Activated naive CD4-positive, alpha-beta T cell treated with anti-CD3 and anti-CD28 coated beads, Interleukin-2, amount 50 U/mL, for 72 hours (primary cell): Measurements from ENCODE around the gene HACD2. TPM values are rescaled to one million over a fixed set of nuclear protein-coding genes. Genes with fewer than 3 reads are reported as not detected.

Experiments used
- ATAC-seq, 2 donors: fragments of 150-1000 bp; cut with Tn5 transposase; 2 replicates each; pipeline ENCODE4 v1.10.0; 2021; ENCODE audit warnings: mild to moderate bottlenecking in 2 of 2, moderate library complexity in 2 of 2
- DNase-seq, 2 donors: peaks; one replicate each; pipeline ENCODE4 v3.0.0; 2021 to 2022; ENCODE audit warnings: low spot score in 2 of 2
- H3K27ac Mint-ChIP-seq, 2 donors: one replicate each; pipeline ENCODE4 v1.8.0; 2022; ENCODE audit warnings: mild to moderate bottlenecking in 2 of 2, mixed read lengths in 2 of 2
- H3K36me3 Mint-ChIP-seq, 2 donors: one replicate each; pipeline ENCODE4 v1.8.0; 2022; ENCODE audit warnings: mixed read lengths in 2 of 2
- H3K9me3 Mint-ChIP-seq, 2 donors: one replicate each; pipeline ENCODE4 v1.8.0; 2022; ENCODE audit warnings: mixed read lengths in 2 of 2
- total RNA-seq, 2 donors: library from RNA; stranded (reverse); gene quantifications; one replicate each; pipeline ENCODE4 v1.2.3, GENCODE V29; 2022

HACD2 gene
- total RNA-seq, 2 donors from 2014 or later: 21.7 to 25.5 TPM

DNA sequence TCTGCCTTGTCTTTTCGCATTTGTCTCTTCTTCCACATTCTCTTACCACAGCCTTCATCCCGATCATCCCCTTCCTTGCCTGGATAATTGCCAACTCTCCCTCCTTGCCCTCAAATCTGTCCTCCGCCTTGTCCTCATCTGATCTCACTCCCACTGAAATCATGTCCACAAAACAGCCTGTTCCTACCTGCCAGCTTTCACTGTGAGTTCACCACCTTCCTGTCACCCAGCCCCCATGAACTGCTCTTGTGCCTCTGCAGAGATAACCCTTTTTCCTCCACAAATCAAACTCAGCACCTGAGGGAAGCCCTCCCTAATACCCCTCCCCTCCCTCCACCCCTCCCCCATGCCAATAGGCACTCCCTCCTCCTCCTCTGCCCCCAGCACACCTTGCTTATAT, 131.2 kb downstream of the HACD2 start:
- DNase-seq (no peak), ATAC-seq (no peak)
- Mint-ChIP-seq H3K9me3 (no peaks in the 10 kb centered on the region), H3K36me3 (no peaks in the 10 kb centered on the region), H3K27ac (no peak overlapping the region)

DNA sequence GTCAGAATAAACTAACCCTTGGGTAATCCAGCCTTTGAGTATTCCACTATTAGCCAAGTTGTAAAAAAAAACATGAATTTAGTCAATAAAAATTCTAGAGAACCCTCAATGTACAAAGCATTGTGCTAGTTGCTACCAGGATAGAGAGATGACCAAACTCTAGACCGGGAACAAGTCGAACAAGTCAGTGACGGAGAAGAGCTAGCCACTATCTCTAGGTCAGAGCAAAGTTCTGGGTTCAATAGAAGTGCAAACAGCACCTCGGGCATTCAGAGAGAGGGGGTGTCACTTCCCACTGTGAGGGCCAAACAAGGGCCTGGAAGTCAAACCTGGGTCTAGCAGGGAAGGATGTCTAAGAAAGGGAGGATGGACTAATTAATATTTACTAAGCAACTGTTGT, 133.7 kb downstream of the HACD2 start:
- H3K9me3 Mint-ChIP-seq: no peaks in the 10 kb centered on the region
- peaks cover 0 to 8% of the 10 kb centered on the region in 2 donors for H3K36me3 Mint-ChIP-seq
- no peak overlapping the region for H3K27ac Mint-ChIP-seq
- ATAC-seq: no peak
- no peak for DNase-seq

DNA sequence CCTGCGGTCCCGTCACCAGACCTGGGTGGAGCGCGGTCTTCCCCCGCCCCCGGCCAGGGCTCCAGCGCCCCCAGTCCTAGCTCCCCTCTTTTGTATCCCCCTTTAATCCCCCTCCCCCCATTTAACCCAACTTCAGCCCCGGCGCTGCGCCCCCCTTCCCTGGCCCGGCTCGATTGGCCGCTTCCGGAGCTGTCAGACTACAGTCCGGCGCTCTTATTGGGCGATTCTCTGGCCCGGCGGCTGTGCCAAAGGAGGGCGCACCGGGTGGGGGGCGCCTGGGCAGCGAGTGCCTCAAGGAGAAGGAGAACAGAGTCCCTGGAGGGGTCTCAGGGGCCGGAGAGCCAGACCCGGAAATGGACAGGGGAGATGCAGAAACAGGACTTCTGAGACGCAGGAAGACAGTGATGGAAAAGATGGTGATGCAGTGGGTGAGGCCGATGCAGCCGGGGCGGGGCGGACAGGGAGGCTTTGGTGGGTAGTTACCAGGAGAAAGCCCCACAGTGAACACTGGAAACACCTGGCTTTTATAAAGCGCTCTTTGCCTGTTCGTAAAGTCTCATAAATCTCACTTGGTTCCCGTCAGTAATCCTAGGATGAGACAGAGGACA, 134.8 kb downstream of the HACD2 start:
- Mint-ChIP-seq H3K27ac (no peak overlapping the region), H3K9me3 (no peaks in the 10 kb centered on the region), H3K36me3 (peaks cover 0 to 8% of the 10 kb centered on the region in 2 donors)
- ATAC-seq: no peak
- no peak for DNase-seq

DNA sequence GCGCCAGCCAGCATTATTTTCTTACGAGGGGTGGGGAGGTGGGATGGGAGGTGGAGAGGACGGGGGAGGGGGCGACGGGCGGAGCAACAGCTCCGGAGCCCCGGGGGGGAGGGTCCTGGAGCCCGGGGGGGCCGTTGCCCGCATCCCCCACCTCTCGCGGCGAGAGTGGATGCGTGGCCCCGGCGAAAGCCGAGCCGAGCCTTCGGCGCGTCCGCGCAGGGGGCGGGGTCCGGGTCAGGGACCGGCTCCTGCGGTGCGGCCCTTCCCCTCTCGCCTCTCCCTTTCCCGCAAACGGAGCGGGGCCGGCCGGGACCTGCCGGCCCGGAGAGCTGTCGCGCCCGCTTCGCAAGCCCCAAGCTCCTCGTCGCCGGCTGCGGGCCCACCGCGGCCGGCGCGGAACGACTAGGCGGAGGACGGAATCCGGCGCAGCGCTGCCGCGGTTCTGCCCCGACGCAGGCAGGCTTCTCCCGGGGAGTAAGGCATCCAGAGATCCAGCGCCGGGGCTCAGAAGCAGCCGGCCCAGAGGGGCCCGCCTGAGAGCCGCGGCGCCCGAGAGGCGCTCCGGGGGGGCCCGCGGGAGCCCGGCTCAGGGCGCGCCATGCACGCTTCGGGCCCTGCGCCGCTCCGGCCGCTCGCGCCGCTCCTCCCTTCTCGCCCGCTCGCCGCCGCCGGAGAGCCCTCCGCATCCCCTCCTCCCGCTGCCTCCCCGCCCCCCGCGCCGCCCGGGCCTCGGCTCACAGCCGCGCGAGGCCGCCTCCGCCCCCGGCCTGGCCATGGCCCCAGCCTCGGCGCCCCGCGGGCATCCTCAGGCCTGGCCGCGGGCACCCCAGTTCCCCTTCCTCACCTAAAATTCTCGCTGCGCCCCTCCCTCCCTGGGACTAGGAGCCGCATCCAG, 135.5 kb downstream of the HACD2 start:
- peaks cover 0 to 8% of the 10 kb centered on the region in 2 donors for H3K36me3 Mint-ChIP-seq
- DNase-seq (peak in 1 of 2 donors; percentile 16), ATAC-seq (peak in 1 of 2 donors; percentile 29)
- H3K9me3 Mint-ChIP-seq: no peaks in the 10 kb centered on the region
- no peak overlapping the region for H3K27ac Mint-ChIP-seq

GRCh38 chr3:123448536-123449101, 136.2 kb downstream of the HACD2 start, which contains the start of gene ADCY5:
TSS of gene ADCY5 (minus strand) at chr3:123449090. CDS start at chr3:123448545, 545 bp downstream.
- Mint-ChIP-seq H3K36me3 (peaks cover 0 to 8% of the 10 kb centered on the region in 2 donors), H3K9me3 (no peaks in the 10 kb centered on the region), H3K27ac (no peak within 1 kb of the TSS)
- ATAC-seq: peak in 1 of 2 donors; percentile 21
- peak in 1 of 2 donors; percentile 14 for DNase-seq

GRCh38 chr3:123447749-123448517, 136.9 kb downstream of the HACD2 start:
- ATAC-seq: peak; percentile 34 to 72
- peaks cover 0 to 8% of the 10 kb centered on the region in 2 donors for H3K36me3 Mint-ChIP-seq

GRCh38 chr3:123447416-123447748, 137.5 kb downstream of the HACD2 start:
- ATAC-seq (no peak), DNase-seq (no peak)
- Mint-ChIP-seq H3K9me3 (no peaks in the 10 kb centered on the region), H3K27ac (no peak overlapping the region), H3K36me3 (peaks cover 0 to 8% of the 10 kb centered on the region in 2 donors)

More at GRCh38 chr3:123447749-123448517, 136.9 kb downstream of the HACD2 start:
- Mint-ChIP-seq H3K9me3 (no peaks in the 10 kb centered on the region), H3K27ac (no peak overlapping the region)
- peak in 1 of 2 donors; percentile 76 for DNase-seq

- Mint-ChIP-seq H3K27ac (peak overlapping the region in 1 of 2 donors; percentile 19), H3K36me3 (peaks cover 0 to 8% of the 10 kb centered on the region in 2 donors), H3K9me3 (no peaks in the 10 kb centered on the region)
- DNase-seq (no peak), ATAC-seq (no peak)
Measured at GRCh38 chr3:123446610-123447109, 138.2 kb downstream of the HACD2 start.

- Mint-ChIP-seq H3K27ac (no peak overlapping the region), H3K9me3 (no peaks in the 10 kb centered on the region), H3K36me3 (peaks cover 0 to 8% of the 10 kb centered on the region in 2 donors)
- DNase-seq (no peak), ATAC-seq (no peak)
Measured at GRCh38 chr3:123446210-123446609, 138.6 kb downstream of the HACD2 start.

GRCh38 chr3:123445702-123446101, 139.2 kb downstream of the HACD2 start:
- Mint-ChIP-seq H3K9me3 (no peaks in the 10 kb centered on the region), H3K27ac (no peak overlapping the region), H3K36me3 (peaks cover 0 to 8% of the 10 kb centered on the region in 2 donors)
- ATAC-seq: no peak
- no peak for DNase-seq

DNA sequence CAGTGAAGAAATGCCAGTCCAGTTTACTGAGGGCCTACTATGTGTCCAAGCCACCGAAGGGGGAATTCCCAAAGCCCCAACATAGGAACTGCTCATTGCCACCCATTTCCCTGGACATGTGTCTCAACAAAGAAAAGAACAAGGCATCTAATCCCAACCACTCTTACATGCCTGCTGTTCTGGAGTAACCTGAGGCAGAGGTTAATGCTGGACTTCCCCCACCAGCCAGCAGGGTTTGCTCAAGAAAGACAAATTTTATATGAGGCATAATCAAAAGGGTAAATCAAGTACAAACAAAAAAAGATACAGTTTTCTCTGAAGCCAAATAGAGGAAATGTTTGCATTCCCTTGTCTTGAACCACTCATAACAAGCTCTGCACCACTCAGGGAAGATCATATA, 140.1 kb downstream of the HACD2 start:
- DNase-seq (no peak), ATAC-seq (no peak)
- Mint-ChIP-seq H3K36me3 (peaks cover 0 to 8% of the 10 kb centered on the region in 2 donors), H3K9me3 (no peaks in the 10 kb centered on the region), H3K27ac (no peak overlapping the region)

DNA sequence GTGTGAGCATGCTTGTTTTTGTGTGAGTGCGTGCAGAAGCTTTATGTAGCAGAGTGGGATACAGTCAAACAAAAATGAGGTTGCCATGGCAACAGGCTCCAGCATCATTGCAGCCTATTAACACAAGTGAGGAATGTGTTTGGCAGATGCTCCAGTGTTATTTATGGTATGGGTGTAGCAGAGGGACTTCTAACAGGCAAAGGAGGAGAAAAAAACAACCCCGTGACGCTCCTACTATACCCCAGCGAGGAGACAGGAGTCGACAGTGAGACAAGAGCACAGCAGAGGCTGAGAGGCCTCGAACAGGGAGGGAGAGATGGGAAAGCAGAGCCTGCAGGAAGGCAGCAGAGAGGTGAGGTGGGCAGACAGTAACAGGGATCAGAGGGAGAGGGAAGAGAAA, 140.8 kb downstream of the HACD2 start:
- Mint-ChIP-seq H3K9me3 (no peaks in the 10 kb centered on the region), H3K27ac (no peak overlapping the region), H3K36me3 (peaks cover 0 to 8% of the 10 kb centered on the region in 2 donors)
- ATAC-seq (no peak), DNase-seq (no peak)

- H3K9me3 Mint-ChIP-seq: no peaks in the 10 kb centered on the region
- peak overlapping the region in 1 of 2 donors; percentile 61 for H3K27ac Mint-ChIP-seq
- DNase-seq (no peak), ATAC-seq (no peak)
- peaks cover 0 to 8% of the 10 kb centered on the region in 2 donors for H3K36me3 Mint-ChIP-seq
Measured at GRCh38 chr3:123442908-123443307, 141.9 kb downstream of the HACD2 start.

DNA sequence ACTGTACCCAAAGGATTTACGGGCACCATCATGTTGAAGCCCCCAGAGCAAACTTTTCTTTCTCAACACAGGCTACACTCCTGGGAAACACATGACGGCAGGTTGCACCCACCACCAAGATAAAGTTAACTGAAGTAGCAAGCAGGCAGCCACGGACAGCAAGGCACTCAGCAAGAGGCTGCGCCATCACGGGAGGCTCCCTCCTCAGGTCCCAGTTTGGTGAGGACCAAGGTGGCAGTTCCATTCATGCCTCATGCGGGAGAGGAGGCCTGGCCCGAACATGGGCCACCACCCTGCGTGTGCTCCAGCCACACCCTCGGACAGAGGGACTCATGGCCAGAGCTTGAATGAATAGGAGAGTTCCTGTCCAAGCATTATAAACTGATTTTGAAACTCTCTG, 142.7 kb downstream of the HACD2 start:
- Mint-ChIP-seq H3K9me3 (no peaks in the 10 kb centered on the region), H3K36me3 (peaks cover 0 to 5% of the 10 kb centered on the region in 2 donors), H3K27ac (no peak overlapping the region)
- no peak for ATAC-seq
- DNase-seq: no peak
